ENCODE measurements around the gene SYNE3. TPM values are rescaled to one million over a fixed set of nuclear protein-coding genes. Genes with fewer than 3 reads are reported as not detected.
A peak's percentile ranks its signal among the peaks of the same experiment; 100 is the strongest.

SYNE3 gene
- total and polyA plus RNA-seq, 9 of the 15 experiments (the other 6 are each of a cell fraction or from before 2014, with no cell fraction given) = 0.04 to 3.1 (median 0.55) TPM

- TF ChIP-seq ARHGAP35 (IDR thresholded peaks at IDR 0.05; ENCODE audit: partially characterized antibody) = no peak
- peak; percentile 81 for TF ChIP-seq NKRF (IDR thresholded peaks at IDR 0.05; ENCODE audit: borderline replicate concordance)
- no peak for TF ChIP-seq TAF7 (tag; IDR thresholded peaks at IDR 0.05)
- no peak for TF ChIP-seq ZC3H11A (IDR thresholded peaks at IDR 0.05; ENCODE audit: low read depth, low read length)
- TF ChIP-seq ZNF408 (CRISPR knock-in tag; IDR thresholded peaks at IDR 0.05; ENCODE audit: low read depth) = no peak
- no peak for TF ChIP-seq ZNF766 (CRISPR knock-in tag; conservative IDR thresholded peaks at IDR 0.05)
- peak; percentile 32; the same call in 1 of the 2 replicates for TF ChIP-seq CBFA2T2 (conservative IDR thresholded peaks at IDR 0.05)
- TF ChIP-seq ZNF830 (CRISPR knock-in tag; IDR thresholded peaks at IDR 0.05) = no peak
Measured at GRCh38 chr14:95533391-95533821, 17.0 kb upstream of the SYNE3 start (continued).

- ChIA-PET CTCF (ENCODE audit: low intra/inter-chr PET ratio) (no interaction called here), POLR2A (interaction anchor here (1.0 kb wide), 2 partner anchors 8 to 18 kb away, joined by 3 to 4 read pairs; no protein-coding TSS in a partner anchor)
- no peak for FAIRE-seq
- no peaks in the 10 kb centered on the region for H3K27me3 ChIP-seq (ENCODE audit: control insufficient read depth in 2 of 2, insufficient read depth in 2 of 2, low read length in 2 of 2)
- TF ChIP-seq NFE2 (IDR thresholded peaks at IDR 0.05; ENCODE audit: low read depth) (peak; percentile 18; the same call in 1 of the 2 replicates), KLF10 (CRISPR knock-in tag; IDR thresholded peaks at IDR 0.05) (no peak), PHF20 (IDR thresholded peaks at IDR 0.05; ENCODE audit: partially characterized antibody) (no peak), CLOCK (CRISPR knock-in tag; IDR thresholded peaks at IDR 0.05; ENCODE audit: borderline replicate concordance) (no peak), E2F3 (CRISPR knock-in tag; IDR thresholded peaks at IDR 0.05) (no peak), CBFA2T3 (IDR thresholded peaks at IDR 0.05) (peak; percentile 31; the same call in 1 of the 2 replicates)
- peaks cover 34% of the 10 kb centered on the region; the same call in 2 of the 3 replicates for H3K36me3 ChIP-seq (ENCODE audit: control insufficient read depth, insufficient read depth, low read length)
- peak overlapping the region; percentile 86 for H3K4me3 ChIP-seq
- 5% methylated on average over 3 of the region's 3 CpGs for WGBS (ENCODE audit: insufficient coverage, low coverage, missing lambda C conversion rate)
- in situ Hi-C loops (cut with MboI) (no loop called here), intact Hi-C loops (cut with micrococcal nuclease) (no loop called here)
- H3K9ac ChIP-seq (ENCODE audit: insufficient read depth in 1 of 2, low read depth in 2 of 2, low read length in 2 of 2) = peak overlapping the region in 1 of 2 experiments; percentile 77; a peak in 2 of 4 replicates
- peak overlapping the region; percentile 100 for H3K4me2 ChIP-seq (ENCODE audit: insufficient read depth, low read length)
- peaks cover 5 to 21% of the 10 kb centered on the region in 2 experiments; a peak in 4 of 5 replicates for H3K4me1 ChIP-seq (replicated peaks in 1 of 2; ENCODE audit: control insufficient read depth in 2 of 2, insufficient read depth in 2 of 2, low read length in 2 of 2)
- peaks cover 74% of the 10 kb centered on the region for H3K79me2 ChIP-seq (ENCODE audit: control insufficient read depth, insufficient read depth, low read length)
- ATAC-seq = no peak
- peak overlapping the region; percentile 64 for H3K27ac ChIP-seq (ENCODE audit: extremely low read depth, low read depth, low read length)
- DNase-seq (ENCODE audit: extremely low read depth in 1 of 4, low spot score in 3 of 4) = no peak
- H3K9me1 ChIP-seq (ENCODE audit: control insufficient read depth, insufficient read depth, low read length) = no peaks in the 10 kb centered on the region
- no TSS peak for BruUV-seq (replicated peaks)
- no peaks in the 10 kb centered on the region for H3K9me3 ChIP-seq (replicated peaks; ENCODE audit: control insufficient read depth, insufficient read depth, low read depth, low read length)
- H4K20me1 ChIP-seq (replicated peaks; ENCODE audit: control insufficient read depth, insufficient read depth, low read length) = peaks cover 13% of the 10 kb centered on the region; the same call in 1 of the 2 replicates
- no peak overlapping the region for H2AFZ ChIP-seq (ENCODE audit: low read depth, low read length)
Measured at GRCh38 chr14:95531969-95532368, 15.5 kb upstream of the SYNE3 start.
